HEK293 (cell line): ENCODE results near the gene THEM5.

Experiments
- CTCF ChIA-PET: fragments of 350-600 bp; formaldehyde crosslinking; extraction: SDS; loops from one replicate; lab custom pipeline; 2021; ENCODE audit warnings: antibody characterized with exemption; lab: Yijun Ruan, JAX
- POLR2A ChIA-PET: fragments of 300-600 bp; formaldehyde crosslinking; extraction: SDS; loops from one replicate; lab custom pipeline; 2020; ENCODE audit warnings: antibody characterized with exemption, inconsistent platforms; lab: Yijun Ruan, JAX
- H3K27ac ChIP-seq: fragments of 200-500 bp; sonication (Bioruptor generic); 2 replicates; pipeline ENCODE4 v1.5.1; 2014; ENCODE audit warnings: low read depth, low read length, control low read depth, inconsistent platforms; ENCODE audit errors: extremely low read depth
- H3K36me3 ChIP-seq, 2 experiments: fragments of 200-500 bp in 1 of 2; sonication (Bioruptor generic) in 1 of 2; 1 replicate in 1 of 2; 2 replicates in 1 of 2; pipeline ENCODE4 v1.5.1; 2014 to 2017; ENCODE audit warnings: inconsistent platforms in 2 of 2, low read length in 2 of 2; ENCODE audit not compliant: control insufficient read depth in 2 of 2, insufficient read depth in 1 of 2
- H3K4me1 ChIP-seq: fragments of 200-500 bp; sonication (Bioruptor generic); 2 replicates; pipeline ENCODE4 v1.5.1; 2014; ENCODE audit warnings: mild to moderate bottlenecking, low read length, inconsistent platforms; ENCODE audit not compliant: control insufficient read depth, insufficient read depth
- H3K4me3 ChIP-seq: 2 replicates; pipeline ENCODE4 v1.5.1; 2011; ENCODE audit warnings: low read depth, mild to moderate bottlenecking, control low read depth, low read length, moderate library complexity
- H3K9me3 ChIP-seq: fragments of 200-500 bp; sonication (Bioruptor generic); 2 replicates; pipeline ENCODE4 v1.5.1; 2014; ENCODE audit warnings: low read depth, low read length, inconsistent platforms; ENCODE audit not compliant: control insufficient read depth, insufficient read depth
- GLIS2 ChIP-seq: fragments of 450-650 bp; formaldehyde crosslinking; IDR thresholded peaks from 2 replicates; pipeline ENCODE4 v1.5.1; 2016; ENCODE audit warnings: missing biosample characterization, missing genetic modification characterization
- MEIS1 ChIP-seq: sonication (generic); formaldehyde crosslinking; IDR thresholded peaks from 2 replicates; pipeline ENCODE4 v1.8.1; 2022; ENCODE audit warnings: missing genetic modification reagents, mild to moderate bottlenecking, borderline replicate concordance
- SP7 ChIP-seq: fragments of 450-650 bp; formaldehyde crosslinking; IDR thresholded peaks from 2 replicates; pipeline ENCODE4 v1.5.1; 2016; ENCODE audit warnings: missing biosample characterization, missing genetic modification characterization
- ZNF132 ChIP-seq: fragments of 450-650 bp; formaldehyde crosslinking; IDR thresholded peaks from 2 replicates; pipeline ENCODE4 v1.5.1; 2017; ENCODE audit warnings: missing biosample characterization, missing genetic modification characterization, borderline replicate concordance
- ZNF138 ChIP-seq: fragments of 450-650 bp; formaldehyde crosslinking; IDR thresholded peaks from 2 replicates; pipeline ENCODE4 v1.5.1; 2016; ENCODE audit warnings: missing biosample characterization, missing genetic modification characterization, borderline replicate concordance
- ZNF174 ChIP-seq: fragments of 450-650 bp; formaldehyde crosslinking; IDR thresholded peaks from 2 replicates; pipeline ENCODE4 v1.5.0; 2017; ENCODE audit warnings: missing biosample characterization, mild to moderate bottlenecking, missing genetic modification characterization
- ZNF184 ChIP-seq: fragments of 450-650 bp; IDR thresholded peaks from 2 replicates; pipeline ENCODE4 v1.5.1; 2018; ENCODE audit warnings: missing biosample characterization, mild to moderate bottlenecking, missing genetic modification characterization
- ZNF248 ChIP-seq: fragments of 450-650 bp; formaldehyde crosslinking; IDR thresholded peaks from 2 replicates; pipeline ENCODE4 v1.5.1; 2017; ENCODE audit warnings: missing biosample characterization, missing genetic modification characterization
- ZNF37A ChIP-seq: fragments of 450-650 bp; IDR thresholded peaks from 2 replicates; pipeline ENCODE4 v1.5.1; 2018; ENCODE audit warnings: missing biosample characterization, missing genetic modification characterization
- ZNF423 ChIP-seq: fragments of 450-650 bp; formaldehyde crosslinking; IDR thresholded peaks from 2 replicates; pipeline ENCODE4 v1.5.1; 2016; ENCODE audit warnings: missing biosample characterization, missing genetic modification characterization
- ZNF561 ChIP-seq: fragments of 450-650 bp; IDR thresholded peaks from 2 replicates; pipeline ENCODE4 v1.5.1; 2018; ENCODE audit warnings: missing biosample characterization, missing genetic modification characterization, borderline replicate concordance
- TF ChIP-seq, protein P1 (sequence below): fragments of 450-650 bp; formaldehyde crosslinking; IDR thresholded peaks from 2 replicates; pipeline ENCODE4 v1.5.1; 2017; ENCODE audit warnings: missing biosample characterization, missing genetic modification characterization
- TF ChIP-seq, protein P2 (sequence below): fragments of 450-650 bp; formaldehyde crosslinking; IDR thresholded peaks from 2 replicates; pipeline ENCODE4 v1.5.1; 2016; ENCODE audit warnings: missing biosample characterization, missing genetic modification characterization
- TF ChIP-seq, protein P3 (sequence below): fragments of 450-650 bp; formaldehyde crosslinking; IDR thresholded peaks from 2 replicates; pipeline ENCODE4 v1.5.1; 2016; ENCODE audit warnings: missing biosample characterization, missing genetic modification characterization
- TF ChIP-seq, protein P4 (sequence below): fragments of 450-650 bp; formaldehyde crosslinking; IDR thresholded peaks from 2 replicates; pipeline ENCODE4 v1.5.1; 2016; ENCODE audit warnings: missing biosample characterization, missing genetic modification characterization
- TF ChIP-seq, protein P5 (sequence below): fragments of 450-650 bp; formaldehyde crosslinking; IDR thresholded peaks from 2 replicates; pipeline ENCODE4 v1.5.1; 2016; ENCODE audit warnings: missing biosample characterization, missing genetic modification characterization, borderline replicate concordance

THEM5 gene

DNA sequence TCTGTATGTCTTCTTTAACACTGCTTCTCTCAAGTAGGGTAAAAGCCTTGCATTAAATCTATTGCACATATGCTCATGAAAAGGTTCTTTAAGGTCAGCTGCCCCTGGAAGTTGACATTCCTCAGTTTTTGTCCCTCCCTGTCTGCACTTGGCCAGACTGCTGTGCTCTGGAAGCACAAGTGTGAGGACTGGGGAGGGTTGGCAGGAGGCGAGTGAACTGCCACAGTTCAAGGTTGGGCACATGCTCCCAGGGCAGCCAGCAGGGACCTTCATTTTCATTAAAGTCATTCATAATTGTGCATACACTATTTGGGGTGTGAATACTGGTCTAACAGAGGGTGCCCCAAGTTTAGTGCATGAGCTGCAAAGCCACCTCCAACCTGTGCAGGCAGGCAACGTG, 10.9 kb upstream of the THEM5 start (continued):
- no peak for TF ChIP-seq ZNF561 (tag by site-specific recombination)
- TF ChIP-seq, protein P1, sequence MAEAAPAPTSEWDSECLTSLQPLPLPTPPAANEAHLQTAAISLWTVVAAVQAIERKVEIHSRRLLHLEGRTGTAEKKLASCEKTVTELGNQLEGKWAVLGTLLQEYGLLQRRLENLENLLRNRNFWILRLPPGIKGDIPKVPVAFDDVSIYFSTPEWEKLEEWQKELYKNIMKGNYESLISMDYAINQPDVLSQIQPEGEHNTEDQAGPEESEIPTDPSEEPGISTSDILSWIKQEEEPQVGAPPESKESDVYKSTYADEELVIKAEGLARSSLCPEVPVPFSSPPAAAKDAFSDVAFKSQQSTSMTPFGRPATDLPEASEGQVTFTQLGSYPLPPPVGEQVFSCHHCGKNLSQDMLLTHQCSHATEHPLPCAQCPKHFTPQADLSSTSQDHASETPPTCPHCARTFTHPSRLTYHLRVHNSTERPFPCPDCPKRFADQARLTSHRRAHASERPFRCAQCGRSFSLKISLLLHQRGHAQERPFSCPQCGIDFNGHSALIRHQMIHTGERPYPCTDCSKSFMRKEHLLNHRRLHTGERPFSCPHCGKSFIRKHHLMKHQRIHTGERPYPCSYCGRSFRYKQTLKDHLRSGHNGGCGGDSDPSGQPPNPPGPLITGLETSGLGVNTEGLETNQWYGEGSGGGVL (tag by site-specific recombination): no peak
- TF ChIP-seq, protein P2, sequence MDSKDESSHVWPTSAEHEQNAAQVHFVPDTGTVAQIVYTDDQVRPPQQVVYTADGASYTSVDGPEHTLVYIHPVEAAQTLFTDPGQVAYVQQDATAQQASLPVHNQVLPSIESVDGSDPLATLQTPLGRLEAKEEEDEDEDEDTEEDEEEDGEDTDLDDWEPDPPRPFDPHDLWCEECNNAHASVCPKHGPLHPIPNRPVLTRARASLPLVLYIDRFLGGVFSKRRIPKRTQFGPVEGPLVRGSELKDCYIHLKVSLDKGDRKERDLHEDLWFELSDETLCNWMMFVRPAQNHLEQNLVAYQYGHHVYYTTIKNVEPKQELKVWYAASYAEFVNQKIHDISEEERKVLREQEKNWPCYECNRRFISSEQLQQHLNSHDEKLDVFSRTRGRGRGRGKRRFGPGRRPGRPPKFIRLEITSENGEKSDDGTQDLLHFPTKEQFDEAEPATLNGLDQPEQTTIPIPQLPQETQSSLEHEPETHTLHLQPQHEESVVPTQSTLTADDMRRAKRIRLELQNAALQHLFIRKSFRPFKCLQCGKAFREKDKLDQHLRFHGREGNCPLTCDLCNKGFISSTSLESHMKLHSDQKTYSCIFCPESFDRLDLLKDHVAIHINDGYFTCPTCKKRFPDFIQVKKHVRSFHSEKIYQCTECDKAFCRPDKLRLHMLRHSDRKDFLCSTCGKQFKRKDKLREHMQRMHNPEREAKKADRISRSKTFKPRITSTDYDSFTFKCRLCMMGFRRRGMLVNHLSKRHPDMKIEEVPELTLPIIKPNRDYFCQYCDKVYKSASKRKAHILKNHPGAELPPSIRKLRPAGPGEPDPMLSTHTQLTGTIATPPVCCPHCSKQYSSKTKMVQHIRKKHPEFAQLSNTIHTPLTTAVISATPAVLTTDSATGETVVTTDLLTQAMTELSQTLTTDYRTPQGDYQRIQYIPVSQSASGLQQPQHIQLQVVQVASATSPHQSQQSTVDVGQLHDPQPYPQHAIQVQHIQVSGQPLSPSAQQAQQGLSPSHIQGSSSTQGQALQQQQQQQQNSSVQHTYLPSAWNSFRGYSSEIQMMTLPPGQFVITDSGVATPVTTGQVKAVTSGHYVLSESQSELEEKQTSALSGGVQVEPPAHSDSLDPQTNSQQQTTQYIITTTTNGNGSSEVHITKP (tag by site-specific recombination): no peak
- TF ChIP-seq SP7: no peak
- no peak for TF ChIP-seq ZNF37A (tag by site-specific recombination)
- no peak for TF ChIP-seq MEIS1 (CRISPR knock-in tag)

DNA sequence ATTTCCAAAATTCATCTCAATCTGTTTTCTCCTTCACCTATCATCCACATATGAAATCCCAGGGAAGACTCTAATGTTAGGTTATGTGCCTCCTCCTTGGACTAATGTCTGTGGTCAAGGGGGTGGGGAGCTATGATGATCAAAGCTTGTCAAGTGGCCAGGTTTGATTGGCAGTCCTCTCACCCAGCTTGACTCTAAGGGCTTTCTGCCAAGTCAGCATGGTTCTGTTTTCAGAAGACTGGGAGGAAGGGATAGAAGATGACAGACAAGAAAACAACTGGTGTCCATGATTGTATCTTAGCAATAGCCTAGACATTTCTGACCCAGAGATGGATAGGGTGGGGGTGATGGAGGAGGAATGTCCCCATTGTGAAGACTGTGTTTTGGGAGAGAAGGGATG, 9.1 kb upstream of the THEM5 start:
- Histone ChIP-seq H3K36me3 (no peaks in the 10 kb centered on the region), H3K4me1 (no peaks in the 10 kb centered on the region), H3K4me3 (no peak overlapping the region), H3K27ac (no peak overlapping the region), H3K9me3 (no peaks in the 10 kb centered on the region)
- POLR2A ChIA-PET: no interaction called here
- CTCF ChIA-PET: no interaction called here
- TF ChIP-seq, protein P2 (tag by site-specific recombination): no peak
- TF ChIP-seq, protein P3, sequence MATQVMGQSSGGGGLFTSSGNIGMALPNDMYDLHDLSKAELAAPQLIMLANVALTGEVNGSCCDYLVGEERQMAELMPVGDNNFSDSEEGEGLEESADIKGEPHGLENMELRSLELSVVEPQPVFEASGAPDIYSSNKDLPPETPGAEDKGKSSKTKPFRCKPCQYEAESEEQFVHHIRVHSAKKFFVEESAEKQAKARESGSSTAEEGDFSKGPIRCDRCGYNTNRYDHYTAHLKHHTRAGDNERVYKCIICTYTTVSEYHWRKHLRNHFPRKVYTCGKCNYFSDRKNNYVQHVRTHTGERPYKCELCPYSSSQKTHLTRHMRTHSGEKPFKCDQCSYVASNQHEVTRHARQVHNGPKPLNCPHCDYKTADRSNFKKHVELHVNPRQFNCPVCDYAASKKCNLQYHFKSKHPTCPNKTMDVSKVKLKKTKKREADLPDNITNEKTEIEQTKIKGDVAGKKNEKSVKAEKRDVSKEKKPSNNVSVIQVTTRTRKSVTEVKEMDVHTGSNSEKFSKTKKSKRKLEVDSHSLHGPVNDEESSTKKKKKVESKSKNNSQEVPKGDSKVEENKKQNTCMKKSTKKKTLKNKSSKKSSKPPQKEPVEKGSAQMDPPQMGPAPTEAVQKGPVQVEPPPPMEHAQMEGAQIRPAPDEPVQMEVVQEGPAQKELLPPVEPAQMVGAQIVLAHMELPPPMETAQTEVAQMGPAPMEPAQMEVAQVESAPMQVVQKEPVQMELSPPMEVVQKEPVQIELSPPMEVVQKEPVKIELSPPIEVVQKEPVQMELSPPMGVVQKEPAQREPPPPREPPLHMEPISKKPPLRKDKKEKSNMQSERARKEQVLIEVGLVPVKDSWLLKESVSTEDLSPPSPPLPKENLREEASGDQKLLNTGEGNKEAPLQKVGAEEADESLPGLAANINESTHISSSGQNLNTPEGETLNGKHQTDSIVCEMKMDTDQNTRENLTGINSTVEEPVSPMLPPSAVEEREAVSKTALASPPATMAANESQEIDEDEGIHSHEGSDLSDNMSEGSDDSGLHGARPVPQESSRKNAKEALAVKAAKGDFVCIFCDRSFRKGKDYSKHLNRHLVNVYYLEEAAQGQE: no peak
- TF ChIP-seq GLIS2 (tag by site-specific recombination) (no peak), ZNF248 (tag by site-specific recombination) (no peak), ZNF132 (tag by site-specific recombination) (no peak), ZNF138 (tag by site-specific recombination) (no peak), ZNF174 (no peak), ZNF423 (tag by site-specific recombination) (no peak), ZNF184 (tag by site-specific recombination) (no peak)
- TF ChIP-seq, protein P4, sequence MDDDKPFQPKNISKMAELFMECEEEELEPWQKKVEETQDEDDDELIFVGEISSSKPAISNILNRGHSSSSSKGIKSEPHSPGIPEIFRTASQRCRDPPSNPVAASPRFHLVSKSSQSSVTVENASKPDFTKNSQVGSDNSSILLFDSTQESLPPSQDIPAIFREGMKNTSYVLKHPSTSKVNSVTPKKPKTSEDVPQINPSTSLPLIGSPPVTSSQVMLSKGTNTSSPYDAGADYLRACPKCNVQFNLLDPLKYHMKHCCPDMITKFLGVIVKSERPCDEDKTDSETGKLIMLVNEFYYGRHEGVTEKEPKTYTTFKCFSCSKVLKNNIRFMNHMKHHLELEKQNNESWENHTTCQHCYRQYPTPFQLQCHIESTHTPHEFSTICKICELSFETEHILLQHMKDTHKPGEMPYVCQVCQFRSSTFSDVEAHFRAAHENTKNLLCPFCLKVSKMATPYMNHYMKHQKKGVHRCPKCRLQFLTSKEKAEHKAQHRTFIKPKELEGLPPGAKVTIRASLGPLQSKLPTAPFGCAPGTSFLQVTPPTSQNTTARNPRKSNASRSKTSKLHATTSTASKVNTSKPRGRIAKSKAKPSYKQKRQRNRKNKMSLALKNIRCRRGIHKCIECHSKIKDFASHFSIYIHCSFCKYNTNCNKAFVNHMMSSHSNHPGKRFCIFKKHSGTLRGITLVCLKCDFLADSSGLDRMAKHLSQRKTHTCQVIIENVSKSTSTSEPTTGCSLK (tag by site-specific recombination): no peak
- TF ChIP-seq, protein P5, sequence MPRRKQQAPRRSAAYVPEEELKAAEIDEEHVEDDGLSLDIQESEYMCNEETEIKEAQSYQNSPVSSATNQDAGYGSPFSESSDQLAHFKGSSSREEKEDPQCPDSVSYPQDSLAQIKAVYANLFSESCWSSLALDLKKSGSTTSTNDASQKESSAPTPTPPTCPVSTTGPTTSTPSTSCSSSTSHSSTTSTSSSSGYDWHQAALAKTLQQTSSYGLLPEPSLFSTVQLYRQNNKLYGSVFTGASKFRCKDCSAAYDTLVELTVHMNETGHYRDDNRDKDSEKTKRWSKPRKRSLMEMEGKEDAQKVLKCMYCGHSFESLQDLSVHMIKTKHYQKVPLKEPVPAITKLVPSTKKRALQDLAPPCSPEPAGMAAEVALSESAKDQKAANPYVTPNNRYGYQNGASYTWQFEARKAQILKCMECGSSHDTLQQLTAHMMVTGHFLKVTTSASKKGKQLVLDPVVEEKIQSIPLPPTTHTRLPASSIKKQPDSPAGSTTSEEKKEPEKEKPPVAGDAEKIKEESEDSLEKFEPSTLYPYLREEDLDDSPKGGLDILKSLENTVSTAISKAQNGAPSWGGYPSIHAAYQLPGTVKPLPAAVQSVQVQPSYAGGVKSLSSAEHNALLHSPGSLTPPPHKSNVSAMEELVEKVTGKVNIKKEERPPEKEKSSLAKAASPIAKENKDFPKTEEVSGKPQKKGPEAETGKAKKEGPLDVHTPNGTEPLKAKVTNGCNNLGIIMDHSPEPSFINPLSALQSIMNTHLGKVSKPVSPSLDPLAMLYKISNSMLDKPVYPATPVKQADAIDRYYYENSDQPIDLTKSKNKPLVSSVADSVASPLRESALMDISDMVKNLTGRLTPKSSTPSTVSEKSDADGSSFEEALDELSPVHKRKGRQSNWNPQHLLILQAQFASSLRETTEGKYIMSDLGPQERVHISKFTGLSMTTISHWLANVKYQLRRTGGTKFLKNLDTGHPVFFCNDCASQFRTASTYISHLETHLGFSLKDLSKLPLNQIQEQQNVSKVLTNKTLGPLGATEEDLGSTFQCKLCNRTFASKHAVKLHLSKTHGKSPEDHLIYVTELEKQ (tag by site-specific recombination): no peak
